Fibroblast of peridontal ligament (primary cell): Measurements from ENCODE around the gene PPP1R14B.

Source experiments
- DNase-seq: peaks from one replicate; pipeline ENCODE4 v3.0.0-alpha.2; 2010; ENCODE audit errors: extremely low read depth

The PPP1R14B gene

GRCh38 chr11:64281957-64282770 is 35.4 kb upstream of the PPP1R14B start:
- DNase-seq = no peak

- DNase-seq = no peak
These were observed 31.9 kb upstream of the PPP1R14B start for GRCh38 chr11:64278576-64279190.

GRCh38 chr11:64276653-64277431 is 30.1 kb upstream of the PPP1R14B start:
- no peak for DNase-seq

GRCh38 chr11:64275841-64276240 is 29.1 kb upstream of the PPP1R14B start:
- DNase-seq = no peak

- DNase-seq = no peak
These were observed 28.5 kb upstream of the PPP1R14B start for GRCh38 chr11:64275031-64275800.

DNA sequence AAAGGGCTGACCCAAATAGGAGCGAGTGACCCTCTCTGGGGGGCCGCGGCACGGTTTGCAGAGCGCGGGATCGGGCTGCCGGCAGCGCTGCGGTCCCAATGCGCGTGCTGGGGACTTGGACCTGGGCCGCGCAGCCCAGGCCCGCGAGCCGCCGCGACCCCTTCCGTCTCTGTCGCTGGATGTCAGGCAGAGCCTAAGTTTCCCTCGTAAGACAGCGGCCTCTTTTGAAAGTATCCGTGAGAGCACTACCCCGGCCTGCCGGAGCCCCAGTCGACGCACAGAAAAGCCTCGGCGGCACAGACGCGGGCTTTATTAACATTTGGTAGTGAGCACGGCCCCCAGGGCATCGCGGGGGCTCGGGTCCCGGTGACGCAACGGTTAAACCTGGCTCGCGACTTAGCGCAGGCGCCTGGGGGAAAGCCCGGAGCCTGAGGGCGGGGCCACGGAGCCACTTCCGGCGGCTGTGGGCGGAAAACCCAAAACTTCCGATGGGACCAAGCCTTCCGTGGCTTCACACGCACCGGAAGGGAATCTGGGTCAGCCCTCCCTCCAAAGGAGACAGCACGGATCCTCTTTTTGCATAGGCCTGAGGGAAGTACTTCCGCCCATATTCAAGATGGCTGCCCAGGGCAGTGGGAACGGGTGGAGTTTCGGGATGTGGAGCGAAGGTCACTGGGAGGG is 22.9 kb upstream of the PPP1R14B start:
- DNase-seq = peak; percentile 100

- peak; percentile 31 for DNase-seq
These were observed 22.3 kb upstream of the PPP1R14B start for GRCh38 chr11:64268893-64269539.

DNA sequence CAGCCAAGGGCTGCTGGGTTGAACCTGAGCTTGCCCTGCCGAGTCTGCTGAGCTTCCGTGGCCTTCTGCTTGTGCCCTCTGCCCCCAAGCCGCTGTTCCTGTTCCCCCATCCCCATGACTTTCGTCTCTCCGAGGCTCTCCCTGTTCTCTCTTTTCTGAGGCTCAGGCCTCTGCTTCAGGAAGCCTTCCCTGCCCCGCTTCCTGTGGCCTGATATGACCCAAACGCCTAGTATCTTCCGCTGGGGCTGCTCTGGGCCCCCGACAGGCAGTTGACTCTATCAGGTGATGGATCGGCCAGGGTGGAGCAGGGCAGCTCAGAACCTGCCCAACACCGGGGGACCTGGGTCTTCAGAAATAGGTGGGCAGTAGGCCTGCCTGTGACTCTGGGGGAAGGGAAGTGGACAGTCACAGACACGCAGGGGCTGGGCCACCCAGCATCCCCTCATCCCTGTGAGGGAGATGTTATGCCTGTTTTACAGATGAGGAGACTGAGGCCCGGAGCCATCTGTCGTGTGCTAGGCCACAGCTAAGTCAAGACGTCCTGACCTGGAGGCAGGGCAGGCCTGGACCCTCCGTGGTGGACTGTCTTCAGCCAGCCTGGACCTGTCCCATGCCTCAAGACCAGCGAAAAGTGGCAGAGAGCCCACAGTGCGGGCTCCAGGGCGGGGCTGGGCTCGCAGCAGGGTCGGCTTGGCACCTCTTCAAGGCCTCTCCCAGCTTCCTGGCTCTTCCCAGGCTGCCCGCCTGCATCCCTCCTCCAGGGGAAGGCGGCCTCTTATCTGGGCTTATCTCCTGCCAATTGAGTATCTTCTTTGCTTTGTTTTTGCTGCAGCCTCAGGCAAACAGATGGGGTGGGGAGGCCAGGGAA is 21.5 kb upstream of the PPP1R14B start:
- peak; percentile 41 for DNase-seq

GRCh38 chr11:64267207-64267945 is 20.6 kb upstream of the PPP1R14B start:
- no peak for DNase-seq

GRCh38 chr11:64266339-64266738 is 19.6 kb upstream of the PPP1R14B start:
- DNase-seq = no peak

- no peak for DNase-seq
These were observed 18.7 kb upstream of the PPP1R14B start for GRCh38 chr11:64265176-64266160.

GRCh38 chr11:64264371-64264852 is 17.7 kb upstream of the PPP1R14B start:
- no peak for DNase-seq

DNA sequence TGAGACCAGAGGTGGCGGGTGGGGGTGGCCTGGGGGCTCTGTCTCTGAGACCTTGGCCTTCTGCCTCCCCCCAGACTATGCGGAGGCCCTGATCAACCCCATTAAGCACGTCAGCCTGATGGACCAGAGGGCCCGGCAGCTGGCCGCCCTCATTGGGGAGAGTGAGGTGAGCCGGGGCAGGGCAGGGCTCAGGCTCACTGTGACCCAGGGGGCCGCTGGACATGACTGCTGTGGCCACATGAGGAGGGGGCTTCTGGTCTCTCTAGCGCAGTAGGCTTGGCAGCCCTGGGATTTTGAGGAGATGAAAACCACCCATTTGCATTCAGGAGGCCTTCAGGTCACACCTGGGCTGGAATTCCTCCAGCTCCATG is 17.2 kb upstream of the PPP1R14B start:
- no peak for DNase-seq

DNA sequence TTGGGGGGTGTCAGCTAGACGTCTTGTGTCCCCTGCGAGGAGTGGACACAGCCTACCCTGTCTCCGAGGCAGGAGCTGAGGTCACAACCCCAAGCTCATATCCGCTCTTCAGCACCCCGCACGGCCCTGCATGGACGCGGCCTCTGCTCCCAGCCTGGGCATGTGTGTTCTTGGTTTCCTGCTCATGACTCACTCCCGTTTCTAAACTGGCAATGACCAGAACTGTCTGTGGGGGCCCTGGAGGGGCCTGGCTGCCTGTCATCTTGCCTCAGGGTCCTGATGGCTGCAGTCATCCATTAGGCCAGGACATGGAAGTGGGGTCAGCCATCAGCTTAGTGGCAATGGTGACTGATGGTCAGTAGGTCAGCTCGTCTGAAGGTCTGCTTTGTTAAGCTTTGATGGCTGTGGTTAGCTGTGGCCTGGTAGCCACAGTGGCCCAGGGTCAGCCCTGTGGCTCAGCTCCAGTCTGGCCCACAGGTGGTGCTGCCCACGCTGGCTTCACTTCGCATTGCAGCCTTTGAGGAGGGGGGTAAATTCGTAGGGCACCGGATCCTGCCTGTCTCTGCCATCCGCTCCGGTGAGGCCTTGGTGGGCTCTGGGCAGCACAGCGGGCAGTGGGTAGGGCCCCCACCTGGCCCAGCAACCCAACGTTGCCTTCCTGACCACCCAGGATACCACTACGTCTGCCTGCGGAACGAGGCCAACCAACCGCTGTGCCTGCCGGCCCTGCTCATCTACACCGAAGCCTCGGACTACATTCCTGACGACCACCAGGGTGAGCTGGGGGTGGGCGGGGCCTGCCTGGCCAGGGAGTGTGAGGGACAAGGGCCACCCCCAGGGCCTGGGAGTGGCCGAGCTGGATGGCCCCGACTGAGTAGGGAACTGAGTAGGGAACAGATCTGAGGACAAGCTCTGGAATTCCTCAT is 16.5 kb upstream of the PPP1R14B start:
- DNase-seq = no peak

- no peak for DNase-seq
These were observed 15.7 kb upstream of the PPP1R14B start for GRCh38 chr11:64262271-64263002.

- DNase-seq = no peak
These were observed 14.9 kb upstream of the PPP1R14B start for GRCh38 chr11:64261556-64262080.
